A204.1 (cell line): ENCODE measurements around the gene HNRNPL.
"Not testable (repeated sequence)": the region's sequence is repeated elsewhere in the genome, so short reads cannot be mapped to it uniquely, and the experiment has no call there.

Experiments
- FAIRE-seq: peaks from 2 replicates; lab custom pipeline; 2012; peaks lifted over from hg19 to GRCh38; lab: Jason Lieb, UNC

The HNRNPL gene

GRCh38 chr19:38829203-38829602 is 20.6 kb downstream of the HNRNPL start:
- FAIRE-seq, result not testable (repeated sequence)

- no peak for FAIRE-seq
These were observed 22.8 kb downstream of the HNRNPL start for GRCh38 chr19:38826856-38827551.

- not testable (repeated sequence) for FAIRE-seq
These were observed 23.9 kb downstream of the HNRNPL start for GRCh38 chr19:38825936-38826335.

GRCh38 chr19:38821230-38821825 is 28.5 kb downstream of the HNRNPL start:
- FAIRE-seq, result not testable (repeated sequence)

GRCh38 chr19:38819231-38819920 is 30.4 kb downstream of the HNRNPL start:
- FAIRE-seq, result no peak

- FAIRE-seq, result no peak
These were observed 32.7 kb downstream of the HNRNPL start for GRCh38 chr19:38817081-38817480.

GRCh38 chr19:38816131-38816750 is 33.5 kb downstream of the HNRNPL start:
- FAIRE-seq, result no peak

GRCh38 chr19:38815059-38816001 is 34.5 kb downstream of the HNRNPL start:
- no peak for FAIRE-seq

GRCh38 chr19:38813932-38814331 is 35.9 kb downstream of the HNRNPL start:
- FAIRE-seq, result not testable (repeated sequence)

- no peak for FAIRE-seq
These were observed 36.5 kb downstream of the HNRNPL start for GRCh38 chr19:38813323-38813722.

GRCh38 chr19:38812841-38813320 is 36.9 kb downstream of the HNRNPL start, which contains the start of gene LGALS4:
Gene LGALS4, minus strand, starts transcription at chr19:38812945. Its CDS starts 59 bp downstream, at chr19:38812886.
- FAIRE-seq, result no peak

GRCh38 chr19:38812009-38812840 is 37.6 kb downstream of the HNRNPL start:
- FAIRE-seq, result no peak

- FAIRE-seq, result no peak
These were observed 40.1 kb downstream of the HNRNPL start for GRCh38 chr19:38809592-38810252.

- no peak for FAIRE-seq
These were observed 41.0 kb downstream of the HNRNPL start for GRCh38 chr19:38808741-38809140.

- FAIRE-seq, result not testable (repeated sequence)
These were observed 42.2 kb downstream of the HNRNPL start for GRCh38 chr19:38807374-38808098.

GRCh38 chr19:38806371-38806770 is 43.4 kb downstream of the HNRNPL start:
- FAIRE-seq, result no peak

GRCh38 chr19:38805180-38805579 is 44.6 kb downstream of the HNRNPL start:
- no peak for FAIRE-seq

GRCh38 chr19:38803543-38803942 is 46.2 kb downstream of the HNRNPL start:
- no peak for FAIRE-seq

- no peak for FAIRE-seq
These were observed 48.3 kb downstream of the HNRNPL start for GRCh38 chr19:38801359-38802095.
